Neuronal stem cell (in vitro differentiated cells): ENCODE data around the gene DNM3.
A peak's percentile ranks its signal among the peaks of the same experiment; 100 is the strongest.
"Not testable (repeated sequence)": the region's sequence is repeated elsewhere in the genome, so short reads cannot be mapped to it uniquely, and the experiment has no call there.

Experiments
- DNase-seq: peaks from one replicate; pipeline ENCODE4 v3.0.0-alpha.2; 2013; ENCODE audit warnings: low spot score
- H2AFZ ChIP-seq: one replicate; pipeline ENCODE4 v1.6.1; 2013; ENCODE audit warnings: mild to moderate bottlenecking, low read length, inconsistent platforms
- H2AK5ac ChIP-seq: 2 replicates; pipeline ENCODE4 v1.6.1; 2013; ENCODE audit warnings: low read depth, mild to moderate bottlenecking, inconsistent platforms, low read length, moderate library complexity, mixed read lengths
- H2BK120ac ChIP-seq: 2 replicates; pipeline ENCODE4 v1.6.1; 2013; ENCODE audit warnings: low read depth, mild to moderate bottlenecking, inconsistent platforms, low read length, moderate library complexity, mixed read lengths
- H2BK12ac ChIP-seq: one replicate; pipeline ENCODE4 v1.6.1; 2013; ENCODE audit warnings: low read length, inconsistent platforms
- H2BK15ac ChIP-seq: 2 replicates; pipeline ENCODE4 v1.6.1; 2013; ENCODE audit warnings: mild to moderate bottlenecking, low read length, inconsistent platforms, mixed read lengths
- H2BK5ac ChIP-seq: one replicate; pipeline ENCODE4 v1.6.1; 2013; ENCODE audit warnings: inconsistent platforms, mild to moderate bottlenecking, low read length, moderate library complexity
- H3K14ac ChIP-seq: one replicate; pipeline ENCODE4 v1.6.1; 2013; ENCODE audit warnings: low read length, inconsistent platforms
- H3K18ac ChIP-seq: 2 replicates; pipeline ENCODE4 v1.6.1; 2013; ENCODE audit warnings: low read length, inconsistent platforms
- H3K23ac ChIP-seq: 2 replicates; pipeline ENCODE4 v1.6.1; 2013; ENCODE audit warnings: low read depth, mild to moderate bottlenecking, mixed read lengths, low read length, inconsistent platforms; ENCODE audit not compliant: poor library complexity
- H3K27ac ChIP-seq: replicated peaks from 3 replicates; pipeline ENCODE4 v1.5.1; 2013; ENCODE audit warnings: low read length, inconsistent platforms
- H3K27me3 ChIP-seq, 3 experiments: 2 replicates each; pipeline ENCODE4 v1.6.1; 2013; ENCODE audit warnings: low read length in 3 of 3, mild to moderate bottlenecking in 2 of 3, inconsistent platforms in 1 of 3, low read depth in 1 of 3, mixed read lengths in 1 of 3, moderate library complexity in 1 of 3; ENCODE audit not compliant: control insufficient read depth in 3 of 3, insufficient read depth in 3 of 3
- H3K36me3 ChIP-seq, 2 donors: replicated peaks in 1 of 2; 2 replicates each; pipeline ENCODE4 v1.6.1; 2013; ENCODE audit warnings: low read length in 2 of 2; ENCODE audit not compliant: control insufficient read depth in 2 of 2, insufficient read depth in 2 of 2
- H3K4ac ChIP-seq: 2 replicates; pipeline ENCODE4 v1.6.1; 2013; ENCODE audit warnings: inconsistent platforms, mild to moderate bottlenecking, low read length, moderate library complexity
- H3K4me1 ChIP-seq, 2 donors: 1 replicate in 1 of 2; 2 replicates in 1 of 2; pipeline ENCODE4 v1.6.1; 2013; ENCODE audit warnings: low read length in 2 of 2, low read depth in 1 of 2; ENCODE audit not compliant: control insufficient read depth in 2 of 2, insufficient read depth in 1 of 2
- H3K4me2 ChIP-seq: one replicate; pipeline ENCODE4 v1.6.1; 2013; ENCODE audit warnings: mild to moderate bottlenecking, low read length, inconsistent platforms; ENCODE audit not compliant: insufficient read depth, poor library complexity, severe bottlenecking
- H3K4me3 ChIP-seq, 2 donors: 2 replicates each; pipeline ENCODE4 v1.5.1; 2013; ENCODE audit warnings: low read length in 2 of 2, mild to moderate bottlenecking in 2 of 2, inconsistent platforms in 1 of 2, moderate library complexity in 1 of 2
- H3K79me1 ChIP-seq: one replicate; pipeline ENCODE4 v1.6.1; 2013; ENCODE audit warnings: low read depth, mild to moderate bottlenecking, inconsistent platforms, low read length, moderate library complexity
- H3K9ac ChIP-seq: one replicate; pipeline ENCODE4 v1.6.1; 2013; ENCODE audit warnings: mild to moderate bottlenecking, low read depth, low read length, inconsistent platforms; ENCODE audit not compliant: poor library complexity
- H3K9me3 ChIP-seq, 2 donors: replicated peaks in 1 of 2; 2 replicates each; pipeline versions ENCODE3 to v1.6.1; 2013; ENCODE audit warnings: low read length in 2 of 2, mild to moderate bottlenecking in 2 of 2, inconsistent platforms in 1 of 2, low read depth in 1 of 2, mixed read lengths in 1 of 2, moderate library complexity in 1 of 2; ENCODE audit not compliant: control insufficient read depth in 2 of 2, insufficient read depth in 1 of 2
- H4K8ac ChIP-seq: one replicate; pipeline ENCODE4 v1.6.1; 2013; ENCODE audit warnings: low read depth, mild to moderate bottlenecking, inconsistent platforms, low read length, moderate library complexity
- H4K91ac ChIP-seq: one replicate; pipeline ENCODE4 v1.6.1; 2013; ENCODE audit warnings: low read length, low read depth, mild to moderate bottlenecking, inconsistent platforms; ENCODE audit not compliant: poor library complexity
- WGBS, 2 donors: extraction: QIAGEN DNeasy Blood & Tissue Kit; methylation state at CpG; one replicate each; pipeline ENCODE4 v1.1.7; 2013; ENCODE audit warnings: missing lambda C conversion rate in 2 of 2, mixed read lengths in 1 of 2; ENCODE audit not compliant: insufficient read length in 2 of 2, insufficient replicate concordance in 1 of 2; ENCODE audit errors: extremely low coverage in 2 of 2; 5-methylcytosine and 5-hydroxymethylcytosine counted together

DNM3 gene

GRCh38 chr1:172069534-172069933 is 228.2 kb downstream of the DNM3 start:
- no peak overlapping the region for H3K14ac ChIP-seq
- H3K4me1 ChIP-seq, result no peaks in the 10 kb centered on the region
- no peaks in the 10 kb centered on the region for H3K27me3 ChIP-seq
- H3K4ac ChIP-seq, result no peak overlapping the region
- H3K9ac ChIP-seq, result no peak overlapping the region
- no peak overlapping the region for H3K23ac ChIP-seq
- H4K91ac ChIP-seq, result no peak overlapping the region
- no peak overlapping the region for H2AK5ac ChIP-seq
- H3K79me1 ChIP-seq, result no peaks in the 10 kb centered on the region
- no peak overlapping the region for H2BK120ac ChIP-seq
- H3K36me3 ChIP-seq, result no peaks in the 10 kb centered on the region
- H3K9me3 ChIP-seq, result no peaks in the 10 kb centered on the region
- WGBS, 2 donors, result no CpG with 5 or more reads among the region's 3 CpGs
- H3K18ac ChIP-seq, result no peak overlapping the region
- H3K4me3 ChIP-seq, result no peak overlapping the region
- no peak overlapping the region for H2BK15ac ChIP-seq
- DNase-seq, result no peak
- H4K8ac ChIP-seq, result no peak overlapping the region
- H2AFZ ChIP-seq, result no peak overlapping the region
- H3K4me2 ChIP-seq, result no peak overlapping the region
- H3K27ac ChIP-seq, result no peak overlapping the region
- no peak overlapping the region for H2BK12ac ChIP-seq
- H2BK5ac ChIP-seq, result no peak overlapping the region

- H3K9ac ChIP-seq, result no peak overlapping the region
- no peak overlapping the region for H3K4me2 ChIP-seq
- no peaks in the 10 kb centered on the region for H3K4me1 ChIP-seq
- no peaks in the 10 kb centered on the region for H3K27me3 ChIP-seq
- no peaks in the 10 kb centered on the region for H3K79me1 ChIP-seq
- H2BK120ac ChIP-seq, result no peak overlapping the region
- H3K36me3 ChIP-seq, result no peaks in the 10 kb centered on the region
- H2BK5ac ChIP-seq, result no peak overlapping the region
- no peak for DNase-seq
- no peak overlapping the region for H2AK5ac ChIP-seq
- no peaks in the 10 kb centered on the region for H3K9me3 ChIP-seq
- H3K4me3 ChIP-seq, result no peak overlapping the region
- H3K27ac ChIP-seq, result no peak overlapping the region
- H3K23ac ChIP-seq, result no peak overlapping the region
- H2BK12ac ChIP-seq, result no peak overlapping the region
- no peak overlapping the region for H3K18ac ChIP-seq
- no peak overlapping the region for H2BK15ac ChIP-seq
- no peak overlapping the region for H3K14ac ChIP-seq
- H2AFZ ChIP-seq, result no peak overlapping the region
- H3K4ac ChIP-seq, result no peak overlapping the region
- no peak overlapping the region for H4K91ac ChIP-seq
- H4K8ac ChIP-seq, result no peak overlapping the region
Measured at GRCh38 chr1:172070055-172070454, 228.8 kb downstream of the DNM3 start.

GRCh38 chr1:172071746-172072145 is 230.4 kb downstream of the DNM3 start:
- H3K27me3 ChIP-seq, result no peaks in the 10 kb centered on the region
- H3K27ac ChIP-seq, result no peak overlapping the region
- H4K91ac ChIP-seq, result no peak overlapping the region
- no peak overlapping the region for H2BK12ac ChIP-seq
- no peak overlapping the region for H2BK15ac ChIP-seq
- no peak overlapping the region for H3K23ac ChIP-seq
- no peak overlapping the region for H3K4ac ChIP-seq
- H3K36me3 ChIP-seq, result no peaks in the 10 kb centered on the region
- no peak overlapping the region for H3K9ac ChIP-seq
- H2BK120ac ChIP-seq, result no peak overlapping the region
- no peak overlapping the region for H3K4me2 ChIP-seq
- H3K4me1 ChIP-seq, result no peaks in the 10 kb centered on the region
- H2BK5ac ChIP-seq, result no peak overlapping the region
- H3K4me3 ChIP-seq, result no peak overlapping the region
- DNase-seq, result no peak
- no peak overlapping the region for H3K18ac ChIP-seq
- no peaks in the 10 kb centered on the region for H3K9me3 ChIP-seq
- WGBS, 2 donors, result no CpG with 5 or more reads among the region's 2 CpGs
- H4K8ac ChIP-seq, result no peak overlapping the region
- H3K79me1 ChIP-seq, result no peaks in the 10 kb centered on the region
- no peak overlapping the region for H2AK5ac ChIP-seq
- H3K14ac ChIP-seq, result no peak overlapping the region
- H2AFZ ChIP-seq, result peak overlapping the region; percentile 24

- not testable (repeated sequence) for H3K9ac ChIP-seq, H3K4me1 ChIP-seq, H3K23ac ChIP-seq, H3K14ac ChIP-seq, DNase-seq, H3K27me3 ChIP-seq, H4K8ac ChIP-seq, H3K4me2 ChIP-seq, H2BK15ac ChIP-seq, H2AK5ac ChIP-seq, H3K27ac ChIP-seq, H3K36me3 ChIP-seq, H4K91ac ChIP-seq, H3K9me3 ChIP-seq, H3K79me1 ChIP-seq, H3K18ac ChIP-seq, H3K4me3 ChIP-seq, H2BK120ac ChIP-seq, H2BK5ac ChIP-seq, H3K4ac ChIP-seq, H2BK12ac ChIP-seq, H2AFZ ChIP-seq
- no CpG with 5 or more reads among the region's 4 CpGs for WGBS, 2 donors
Measured at GRCh38 chr1:172079859-172080258, 238.6 kb downstream of the DNM3 start.
